Thyroid gland (tissue), 4 donors: ENCODE measurements around the gene HNF1B. TPM values are rescaled to one million over a fixed set of nuclear protein-coding genes. Genes with fewer than 3 reads are reported as not detected.

ENCODE experiments used
- DNase-seq, 2 donors: peaks; one replicate each; pipeline ENCODE4 v3.0.0-alpha.2; 2019
- H3K27ac ChIP-seq, 3 donors: fragments of 200-600 bp; sonication (generic); 1 replicate in 2 of 3; 2 replicates in 1 of 3; pipeline ENCODE4 v1.5.1; 2016 to 2019; ENCODE audit warnings: mild to moderate bottlenecking in 1 of 3, moderate library complexity in 1 of 3
- H3K27me3 ChIP-seq: fragments of 200-600 bp; sonication (generic); one replicate; pipeline ENCODE4 v1.5.1; 2019
- H3K36me3 ChIP-seq, 2 donors: fragments of 200-600 bp; sonication (generic); one replicate each; pipeline ENCODE4 v1.5.1; 2016 to 2019
- H3K4me1 ChIP-seq, 2 donors: fragments of 200-600 bp; sonication (generic); one replicate each; pipeline ENCODE4 v1.5.1; 2017 to 2019
- H3K4me3 ChIP-seq, 3 donors: fragments of 200-600 bp; sonication (generic); replicated peaks in 1 of 3; 1 replicate in 2 of 3; 2 replicates in 1 of 3; pipeline ENCODE4 v1.5.1; 2016; ENCODE audit warnings: mild to moderate bottlenecking in 1 of 3
- H3K9me3 ChIP-seq: fragments of 200-600 bp; sonication (generic); one replicate; pipeline ENCODE4 v1.5.1; 2017
- CTCF ChIP-seq, 6 experiments: fragments of 200-600 bp in 3 of 6; fragments of 450-650 bp in 3 of 6; sonication (generic) in 3 of 6; IDR thresholded peaks; one replicate each; pipeline ENCODE4 v1.5.1; 2016 to 2019; ENCODE audit warnings: antibody characterized with exemption in 6 of 6, mild to moderate bottlenecking in 2 of 6, inconsistent platforms in 1 of 6, moderate library complexity in 1 of 6
- POLR2A ChIP-seq, 2 donors: fragments of 450-650 bp; IDR thresholded peaks; one replicate each; pipeline ENCODE4 v1.6.1; 2017; ENCODE audit warnings: antibody characterized with exemption in 2 of 2, mild to moderate bottlenecking in 2 of 2, moderate library complexity in 1 of 2
- WGBS, 2 donors: methylation state at CpG; one replicate each; pipeline ENCODE4 v1.1.5; 2017; 5-methylcytosine and 5-hydroxymethylcytosine counted together
- intact Hi-C: fragments of 100-400 bp; cut with DNase I; formaldehyde crosslinking; loops from one replicate; pipeline ENCODE4 v1.15.1; 2023
- total RNA-seq, 4 donors: library from RNA; depleted of rRNA; stranded (reverse); fragments of >200 nt; gene quantifications; one replicate each; pipeline ENCODE4 v1.2.3, GENCODE V29; 2016

HNF1B gene
- total RNA-seq, 4 donors from 2014 or later: not detected

DNA sequence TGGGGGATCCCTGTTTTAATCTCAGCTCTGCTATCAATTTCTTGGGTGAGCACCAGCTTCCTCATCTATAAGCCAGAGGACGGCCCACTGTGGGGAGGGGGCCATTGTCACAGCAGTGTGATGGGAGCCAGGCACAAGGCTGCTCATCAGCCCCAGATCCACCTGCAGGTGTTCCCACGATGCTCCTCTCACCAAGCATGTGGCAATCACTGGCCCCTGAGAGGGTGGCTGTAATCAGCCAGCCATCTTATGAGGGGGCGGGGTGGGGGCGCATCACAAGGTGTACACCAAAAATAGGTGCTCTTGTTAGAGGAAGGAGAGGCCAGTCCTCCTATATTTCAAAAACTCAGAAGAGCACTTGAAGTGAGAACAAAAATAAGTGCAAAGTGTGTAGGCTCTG lies 31.2 kb downstream of the HNF1B start:
- 59 to 64% methylated on average over 3 to 4 of the region's 4 CpGs for WGBS, 2 donors
- intact Hi-C loops: loop anchor here (10.0 kb wide), 1 partner anchor 59 kb away; no protein-coding TSS in a partner anchor
- no peaks in the 10 kb centered on the region for H3K27me3 ChIP-seq

DNA sequence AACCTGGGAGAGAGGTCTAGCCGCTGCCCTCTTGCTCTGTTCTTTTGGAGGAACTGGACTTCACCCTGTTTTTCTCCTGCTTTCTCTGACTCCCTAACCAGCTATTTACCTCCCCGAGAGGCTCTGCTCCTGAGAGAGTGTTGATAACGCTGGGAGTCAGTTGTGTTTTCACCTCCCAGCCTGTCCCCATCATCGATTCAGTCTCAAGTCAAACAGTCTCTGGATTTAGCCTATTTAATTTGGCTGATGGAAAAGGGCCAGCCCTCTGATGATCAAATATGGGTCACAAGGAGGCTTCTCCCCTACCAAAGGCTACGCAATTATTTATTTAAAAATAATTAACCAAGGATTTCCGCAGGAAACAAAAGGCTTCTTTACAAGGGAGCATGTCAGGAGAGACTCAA lies 31.8 kb downstream of the HNF1B start:
- Histone ChIP-seq H3K27me3 (no peaks in the 10 kb centered on the region), H3K27ac (no peak overlapping the region)

More for the DNA sequence above, 31.2 kb downstream of the HNF1B start:
- H3K9me3 ChIP-seq: no peaks in the 10 kb centered on the region
- peaks cover 18 to 29% of the 10 kb centered on the region in 2 donors for H3K4me1 ChIP-seq
- no peak for DNase-seq
- no peak overlapping the region for H3K4me3 ChIP-seq
- no peak for TF ChIP-seq CTCF (IDR thresholded peaks at IDR 0.05)
- no peak for TF ChIP-seq POLR2A (IDR thresholded peaks at IDR 0.05)
- H3K27ac ChIP-seq: no peak overlapping the region
- no peaks in the 10 kb centered on the region for H3K36me3 ChIP-seq

GRCh38 chr17:37711113-37711512 lies 33.7 kb downstream of the HNF1B start:
- TF ChIP-seq POLR2A (IDR thresholded peaks at IDR 0.05) (no peak), CTCF (IDR thresholded peaks at IDR 0.05) (no peak)
- no peaks in the 10 kb centered on the region for H3K9me3 ChIP-seq
- H3K4me1 ChIP-seq: peaks cover 2 to 4% of the 10 kb centered on the region in 2 donors
- H3K27ac ChIP-seq: no peak overlapping the region
- H3K36me3 ChIP-seq: no peaks in the 10 kb centered on the region
- no peak overlapping the region for H3K4me3 ChIP-seq
- intact Hi-C loops: loop anchor here (10.0 kb wide), 1 partner anchor 56 kb away; no protein-coding TSS in a partner anchor
- DNase-seq: no peak
- 77 to 88% methylated on average over 6 of the region's 6 CpGs for WGBS, 2 donors
- no peaks in the 10 kb centered on the region for H3K27me3 ChIP-seq

More for the DNA sequence above, 31.8 kb downstream of the HNF1B start:
- H3K36me3 ChIP-seq: no peaks in the 10 kb centered on the region
- no peaks in the 10 kb centered on the region for H3K9me3 ChIP-seq
- intact Hi-C loops: loop anchor here (10.0 kb wide), 1 partner anchor 58 kb away; no protein-coding TSS in a partner anchor
- DNase-seq: no peak
- 75 to 81% methylated on average over 6 of the region's 6 CpGs for WGBS, 2 donors
- TF ChIP-seq POLR2A (IDR thresholded peaks at IDR 0.05) (no peak), CTCF (IDR thresholded peaks at IDR 0.05) (no peak)
- H3K4me3 ChIP-seq: no peak overlapping the region
- H3K4me1 ChIP-seq: peaks cover 12 to 23% of the 10 kb centered on the region in 2 donors

DNA sequence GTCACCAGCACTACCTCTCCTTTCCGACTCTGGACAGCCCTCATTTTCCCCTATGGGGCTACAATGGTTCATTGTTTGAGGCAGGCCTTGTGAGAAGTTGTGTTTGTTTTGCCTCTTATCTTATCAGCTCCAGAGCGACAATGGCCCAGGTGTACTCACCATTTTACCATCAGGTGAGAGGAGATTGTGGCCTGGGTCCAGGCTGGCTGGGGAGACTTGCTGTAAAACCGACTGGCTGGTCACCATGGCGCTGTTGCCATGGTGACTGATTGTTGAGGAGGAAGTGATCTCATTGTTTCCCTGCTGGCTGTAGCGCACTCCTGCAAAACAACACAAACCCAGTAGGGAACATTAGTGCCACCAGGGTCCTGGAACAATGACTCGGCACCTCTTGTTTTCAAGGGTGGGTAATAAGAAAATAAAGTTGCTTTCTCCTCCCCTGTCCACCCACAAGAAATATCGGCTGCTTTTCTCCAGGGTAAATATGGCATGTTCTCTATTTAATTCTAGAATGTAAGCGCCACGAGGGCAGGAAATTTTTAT lies 34.4 kb downstream of the HNF1B start:
- peak; percentile 34 to 49 for DNase-seq
- Histone ChIP-seq H3K4me3 (no peak overlapping the region), H3K27ac (no peak overlapping the region), H3K36me3 (no peaks in the 10 kb centered on the region), H3K9me3 (no peaks in the 10 kb centered on the region), H3K4me1 (peaks cover 0 to 3% of the 10 kb centered on the region in 2 donors), H3K27me3 (no peaks in the 10 kb centered on the region)
- no peak for TF ChIP-seq POLR2A (IDR thresholded peaks at IDR 0.05)
- no peak for TF ChIP-seq CTCF (IDR thresholded peaks at IDR 0.05)
- WGBS, 2 donors: 57 to 67% methylated on average over 9 of the region's 9 CpGs
- intact Hi-C loops: loop anchor here (10.0 kb wide), 1 partner anchor 56 kb away; no protein-coding TSS in a partner anchor

DNA sequence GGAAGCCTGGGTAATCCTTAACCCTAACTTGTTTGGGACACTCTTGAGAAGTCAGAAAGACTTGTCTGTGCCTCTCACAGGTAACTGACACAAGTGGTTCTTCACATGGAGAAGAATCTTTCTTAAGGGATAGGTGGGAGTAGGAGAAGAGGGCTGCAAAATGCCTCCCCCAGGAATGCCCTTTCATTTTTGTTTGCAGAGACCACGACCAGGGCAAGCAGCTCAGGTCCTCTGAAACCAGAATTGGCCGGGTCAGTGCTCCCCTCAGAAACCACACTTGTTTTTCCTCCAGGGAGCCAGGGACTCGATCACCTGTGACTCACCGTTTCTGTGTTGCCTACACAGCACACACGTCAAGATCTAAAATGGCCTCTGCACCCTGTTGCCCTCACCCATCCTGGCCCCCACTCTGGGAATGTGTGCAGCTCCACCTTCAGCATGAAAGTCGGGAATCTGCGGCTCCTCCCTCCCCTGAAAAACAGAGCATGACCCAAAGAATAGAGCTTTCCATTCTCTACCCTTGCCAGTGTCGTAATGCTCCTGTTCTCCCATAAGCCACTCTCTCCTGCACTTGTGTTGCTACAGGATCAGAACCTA lies 36.1 kb downstream of the HNF1B start:
- Histone ChIP-seq H3K4me1 (peaks cover 0 to 3% of the 10 kb centered on the region in 2 donors), H3K4me3 (no peak overlapping the region), H3K27me3 (no peaks in the 10 kb centered on the region), H3K36me3 (no peaks in the 10 kb centered on the region), H3K9me3 (no peaks in the 10 kb centered on the region), H3K27ac (no peak overlapping the region)
- 52% methylated on average over 8 of the region's 8 CpGs for WGBS, 2 donors
- TF ChIP-seq CTCF (IDR thresholded peaks at IDR 0.05) (no peak), POLR2A (IDR thresholded peaks at IDR 0.05) (no peak)
- DNase-seq: no peak
- intact Hi-C loops: no loop called here
